ENCODE results near the gene OPCML.

The OPCML gene

DNA sequence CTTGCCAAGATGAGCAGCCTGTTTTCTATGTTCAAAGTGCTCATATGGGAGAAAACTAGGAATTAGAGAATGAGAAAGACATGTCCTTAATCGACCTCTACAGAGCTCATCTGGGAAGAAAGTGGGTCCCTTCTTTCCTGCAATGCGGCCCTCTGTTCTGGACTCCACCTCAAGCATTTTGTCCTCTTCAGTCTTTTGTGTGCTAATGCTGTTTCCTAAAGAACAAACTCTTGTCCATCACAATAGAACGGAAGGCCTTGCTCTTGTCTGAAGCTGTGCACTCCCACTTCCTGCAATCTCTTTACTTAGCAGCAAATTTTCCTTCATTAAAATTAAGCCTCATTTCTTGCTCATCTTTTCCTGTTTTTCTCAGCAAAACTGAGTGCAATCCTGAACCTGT lies 206.6 kb downstream of the OPCML start:
- TF ChIP-seq EZH2phosphoT487 (conservative IDR thresholded peaks at IDR 0.05; ENCODE audit: low read length) = no peak
- TF ChIP-seq, protein P1, sequence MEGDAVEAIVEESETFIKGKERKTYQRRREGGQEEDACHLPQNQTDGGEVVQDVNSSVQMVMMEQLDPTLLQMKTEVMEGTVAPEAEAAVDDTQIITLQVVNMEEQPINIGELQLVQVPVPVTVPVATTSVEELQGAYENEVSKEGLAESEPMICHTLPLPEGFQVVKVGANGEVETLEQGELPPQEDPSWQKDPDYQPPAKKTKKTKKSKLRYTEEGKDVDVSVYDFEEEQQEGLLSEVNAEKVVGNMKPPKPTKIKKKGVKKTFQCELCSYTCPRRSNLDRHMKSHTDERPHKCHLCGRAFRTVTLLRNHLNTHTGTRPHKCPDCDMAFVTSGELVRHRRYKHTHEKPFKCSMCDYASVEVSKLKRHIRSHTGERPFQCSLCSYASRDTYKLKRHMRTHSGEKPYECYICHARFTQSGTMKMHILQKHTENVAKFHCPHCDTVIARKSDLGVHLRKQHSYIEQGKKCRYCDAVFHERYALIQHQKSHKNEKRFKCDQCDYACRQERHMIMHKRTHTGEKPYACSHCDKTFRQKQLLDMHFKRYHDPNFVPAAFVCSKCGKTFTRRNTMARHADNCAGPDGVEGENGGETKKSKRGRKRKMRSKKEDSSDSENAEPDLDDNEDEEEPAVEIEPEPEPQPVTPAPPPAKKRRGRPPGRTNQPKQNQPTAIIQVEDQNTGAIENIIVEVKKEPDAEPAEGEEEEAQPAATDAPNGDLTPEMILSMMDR (IDR thresholded peaks at IDR 0.05; ENCODE audit: insufficient read depth, low read length, poor library complexity, severe bottlenecking) = no peak
- no peak overlapping the region for H3K27ac ChIP-seq (ENCODE audit: low read depth, low read length)
- H3K4me2 ChIP-seq (ENCODE audit: low read depth, low read length, poor library complexity, severe bottlenecking) = no peak overlapping the region
- no peaks in the 10 kb centered on the region for H3K79me2 ChIP-seq (ENCODE audit: insufficient read depth, low read length)
- no peaks in the 10 kb centered on the region for H3F3A ChIP-seq (ENCODE audit: insufficient read depth)
- H2AFZ ChIP-seq (ENCODE audit: low read depth, low read length, severe bottlenecking) = no peak overlapping the region
- H3K9me2 ChIP-seq (replicated peaks; ENCODE audit: insufficient read depth, low read length) = no peaks in the 10 kb centered on the region
- no peaks in the 10 kb centered on the region for H3K27me3 ChIP-seq (ENCODE audit: low read length)
- no peaks in the 10 kb centered on the region for H3K36me3 ChIP-seq (ENCODE audit: low read length)
- H3K9ac ChIP-seq (ENCODE audit: low read length) = no peak overlapping the region
- H3K9me3 ChIP-seq (ENCODE audit: insufficient read depth, low read length) = no peaks in the 10 kb centered on the region
- no peak overlapping the region for H3K4me3 ChIP-seq (ENCODE audit: insufficient read depth, low read length, poor library complexity, severe bottlenecking)
- no peaks in the 10 kb centered on the region for H4K20me1 ChIP-seq (ENCODE audit: low read depth, low read length)

DNA sequence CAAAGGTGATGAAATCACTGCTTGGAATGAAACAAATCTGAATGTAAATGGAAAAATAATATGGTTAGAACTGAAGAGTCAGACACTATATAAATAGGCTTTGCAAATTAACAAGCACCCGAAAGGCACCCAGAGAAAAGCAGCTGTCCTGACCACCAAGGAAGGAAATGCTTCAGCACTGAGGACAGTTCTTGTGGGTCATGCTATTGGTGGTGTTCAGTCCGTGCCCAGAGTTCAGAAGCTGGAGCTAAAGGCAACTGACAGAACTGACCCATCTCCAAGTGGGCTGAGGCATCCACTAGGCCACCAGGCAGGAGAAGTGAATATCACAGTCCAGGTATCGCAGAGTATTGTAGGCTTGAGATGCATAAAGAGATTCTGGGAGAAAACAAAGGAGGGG lies 208.9 kb downstream of the OPCML start:
- no peaks in the 10 kb centered on the region for H3K79me2 ChIP-seq (ENCODE audit: insufficient read depth, low read length)
- no peak overlapping the region for H2AFZ ChIP-seq (ENCODE audit: low read depth, low read length, severe bottlenecking)
- no peaks in the 10 kb centered on the region for H3K9me2 ChIP-seq (replicated peaks; ENCODE audit: insufficient read depth, low read length)
- no peak overlapping the region for H3K4me2 ChIP-seq (ENCODE audit: low read depth, low read length, poor library complexity, severe bottlenecking)
- H3F3A ChIP-seq (ENCODE audit: insufficient read depth) = no peaks in the 10 kb centered on the region
- no peaks in the 10 kb centered on the region for H3K36me3 ChIP-seq (ENCODE audit: low read length)
- H3K4me3 ChIP-seq (ENCODE audit: insufficient read depth, low read length, poor library complexity, severe bottlenecking) = no peak overlapping the region
- no peaks in the 10 kb centered on the region for H3K27me3 ChIP-seq (ENCODE audit: low read length)
- TF ChIP-seq EZH2phosphoT487 (conservative IDR thresholded peaks at IDR 0.05; ENCODE audit: low read length) = no peak
- H3K27ac ChIP-seq (ENCODE audit: low read depth, low read length) = no peak overlapping the region
- no peaks in the 10 kb centered on the region for H4K20me1 ChIP-seq (ENCODE audit: low read depth, low read length)
- no peak overlapping the region for H3K9ac ChIP-seq (ENCODE audit: low read length)
- H3K9me3 ChIP-seq (ENCODE audit: insufficient read depth, low read length) = no peaks in the 10 kb centered on the region

DNA sequence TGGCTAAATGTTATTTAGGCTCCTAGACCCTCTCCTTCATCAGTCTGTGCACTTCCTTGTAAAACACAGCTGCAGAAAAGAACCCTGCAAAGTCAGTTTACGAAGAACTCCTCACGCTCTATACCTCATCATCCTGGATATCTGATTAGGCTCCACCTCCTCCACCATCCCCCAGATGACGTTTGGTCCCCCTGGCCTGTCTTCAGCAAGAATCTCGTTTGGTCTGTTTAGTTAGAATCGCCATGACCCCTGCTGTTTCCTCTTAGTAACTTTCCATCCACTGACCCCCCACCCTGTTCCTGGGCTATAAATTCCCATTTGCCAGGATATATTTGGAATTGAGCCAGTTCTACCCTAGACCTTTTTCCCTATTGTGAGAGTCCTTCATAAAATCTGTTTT lies 214.1 kb downstream of the OPCML start:
- H4K20me1 ChIP-seq (ENCODE audit: low read depth, low read length) = no peaks in the 10 kb centered on the region
- no peak overlapping the region for H3K4me2 ChIP-seq (ENCODE audit: low read depth, low read length, poor library complexity, severe bottlenecking)
- no peaks in the 10 kb centered on the region for H3F3A ChIP-seq (ENCODE audit: insufficient read depth)
- no peak overlapping the region for H3K27ac ChIP-seq (ENCODE audit: low read depth, low read length)
- H3K9me2 ChIP-seq (replicated peaks; ENCODE audit: insufficient read depth, low read length) = no peaks in the 10 kb centered on the region
- H3K4me3 ChIP-seq (ENCODE audit: insufficient read depth, low read length, poor library complexity, severe bottlenecking) = no peak overlapping the region
- H3K9ac ChIP-seq (ENCODE audit: low read length) = no peak overlapping the region
- TF ChIP-seq, protein P1 (IDR thresholded peaks at IDR 0.05; ENCODE audit: insufficient read depth, low read length, poor library complexity, severe bottlenecking) = no peak
- no peak for TF ChIP-seq EZH2phosphoT487 (conservative IDR thresholded peaks at IDR 0.05; ENCODE audit: low read length)
- H3K36me3 ChIP-seq (ENCODE audit: low read length) = no peaks in the 10 kb centered on the region
- no peaks in the 10 kb centered on the region for H3K9me3 ChIP-seq (ENCODE audit: insufficient read depth, low read length)
- no peaks in the 10 kb centered on the region for H3K27me3 ChIP-seq (ENCODE audit: low read length)
- H2AFZ ChIP-seq (ENCODE audit: low read depth, low read length, severe bottlenecking) = no peak overlapping the region
- no peaks in the 10 kb centered on the region for H3K79me2 ChIP-seq (ENCODE audit: insufficient read depth, low read length)

DNA sequence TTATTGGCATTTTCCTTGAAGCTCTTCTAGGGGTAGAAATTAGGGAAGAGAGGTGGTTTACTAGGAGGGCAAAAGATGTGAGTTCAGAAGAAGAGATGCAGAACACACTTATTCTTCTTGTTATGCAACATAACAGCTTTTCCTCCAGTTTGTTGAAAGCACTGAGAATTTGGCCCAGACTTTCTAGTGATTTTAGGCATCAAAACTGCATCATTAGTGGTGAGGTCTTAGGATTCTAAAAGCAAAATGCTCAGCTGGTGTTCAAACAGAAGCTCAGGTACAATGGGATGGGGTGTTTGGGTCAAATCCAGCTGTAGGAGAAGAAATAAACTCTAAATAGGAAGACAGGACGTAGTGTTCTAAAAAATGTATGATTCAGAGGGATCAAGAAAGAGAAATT lies 221.1 kb downstream of the OPCML start:
- Histone ChIP-seq H3K9me2 (replicated peaks; ENCODE audit: insufficient read depth, low read length) (no peaks in the 10 kb centered on the region), H3K27me3 (ENCODE audit: low read length) (no peaks in the 10 kb centered on the region), H4K20me1 (ENCODE audit: low read depth, low read length) (no peaks in the 10 kb centered on the region), H3K4me2 (ENCODE audit: low read depth, low read length, poor library complexity, severe bottlenecking) (no peak overlapping the region), H3K4me3 (ENCODE audit: insufficient read depth, low read length, poor library complexity, severe bottlenecking) (no peak overlapping the region), H3K27ac (ENCODE audit: low read depth, low read length) (no peak overlapping the region), H3K79me2 (ENCODE audit: insufficient read depth, low read length) (no peaks in the 10 kb centered on the region), H3K9ac (ENCODE audit: low read length) (no peak overlapping the region), H3K36me3 (ENCODE audit: low read length) (no peaks in the 10 kb centered on the region), H3K9me3 (ENCODE audit: insufficient read depth, low read length) (no peaks in the 10 kb centered on the region), H2AFZ (ENCODE audit: low read depth, low read length, severe bottlenecking) (no peak overlapping the region), H3F3A (ENCODE audit: insufficient read depth) (no peaks in the 10 kb centered on the region)
- TF ChIP-seq EZH2phosphoT487 (conservative IDR thresholded peaks at IDR 0.05; ENCODE audit: low read length) = no peak
- TF ChIP-seq, protein P1 (IDR thresholded peaks at IDR 0.05; ENCODE audit: insufficient read depth, low read length, poor library complexity, severe bottlenecking) = no peak
